MCF 10A (cell line): Measurements from ENCODE around the gene PTPRK. TPM values are rescaled to one million over a fixed set of nuclear protein-coding genes. Genes with fewer than 3 reads are reported as not detected.

ENCODE experiments used
- BruUV-seq: library from RNA; stranded (reverse); fragments of 400-500 nt; replicated peaks from 2 replicates; lab custom pipeline; 2021; lab: Mats Ljungman, UMichigan
- CTCF ChIA-PET: fragments of 300-600 bp; sonication (Branson Sonifier 250); formaldehyde crosslinking; extraction: SDS; loops from one replicate; lab custom pipeline; 2021; ENCODE audit warnings: antibody characterized with exemption, inconsistent platforms; lab: Yijun Ruan, JAX
- POLR2A ChIA-PET: fragments of 300-600, 350-650 bp; sonication (Branson Sonifier 250); formaldehyde crosslinking; extraction: SDS; loops from one replicate; lab custom pipeline; 2020; ENCODE audit warnings: antibody characterized with exemption, inconsistent platforms; lab: Yijun Ruan, JAX
- DNase-seq: peaks from one replicate; pipeline ENCODE4 v3.0.0-alpha.2; 2018; ENCODE audit not compliant: unreplicated experiment
- H3K27ac Mint-ChIP-seq: one replicate; pipeline ENCODE4 v1.8.0; 2022; ENCODE audit warnings: mild to moderate bottlenecking, low read depth, mixed read lengths; ENCODE audit not compliant: unreplicated experiment
- H3K27me3 Mint-ChIP-seq: one replicate; pipeline ENCODE4 v1.8.0; 2022; ENCODE audit warnings: mixed read lengths; ENCODE audit not compliant: insufficient read depth, unreplicated experiment
- H3K36me3 Mint-ChIP-seq: one replicate; pipeline ENCODE4 v1.8.0; 2022; ENCODE audit warnings: mild to moderate bottlenecking, moderate library complexity, mixed read lengths; ENCODE audit not compliant: insufficient read depth, unreplicated experiment
- H3K4me1 Mint-ChIP-seq: one replicate; pipeline ENCODE4 v1.8.0; 2022; ENCODE audit warnings: mixed read lengths; ENCODE audit not compliant: insufficient read depth, unreplicated experiment
- H3K4me3 Mint-ChIP-seq: one replicate; pipeline ENCODE4 v1.8.0; 2022; ENCODE audit warnings: mild to moderate bottlenecking, moderate library complexity, mixed read lengths; ENCODE audit not compliant: unreplicated experiment
- H3K9me3 Mint-ChIP-seq: one replicate; pipeline ENCODE4 v1.8.0; 2022; ENCODE audit warnings: mixed read lengths; ENCODE audit not compliant: unreplicated experiment
- CTCF ChIP-seq: fragments of 200-600 bp; IDR thresholded peaks from one replicate; pipeline ENCODE4 v1.8.0; 2022; ENCODE audit warnings: antibody characterized with exemption, mild to moderate bottlenecking; ENCODE audit not compliant: unreplicated experiment
- intact Hi-C: fragments of 100-400 bp; cut with micrococcal nuclease; formaldehyde crosslinking; loops from 2 replicates; pipeline ENCODE4 v1.14.1; 2022
- total RNA-seq: library from RNA; stranded (reverse); gene quantifications from 2 replicates; pipeline ENCODE4 v1.2.3, GENCODE V29; 2022

Gene PTPRK
- total RNA-seq, 1 experiment from 2014 or later, result 50.2 TPM

GRCh38 chr6:128067446-128068118, 452.8 kb downstream of the PTPRK start:
- H3K36me3 Mint-ChIP-seq, result peaks cover 7% of the 10 kb centered on the region
- H3K27ac Mint-ChIP-seq, result no peak overlapping the region
- BruUV-seq, result no TSS peak
- no peak for TF ChIP-seq CTCF
- CTCF ChIA-PET, result no interaction called here
- POLR2A ChIA-PET, result no interaction called here
- no peaks in the 10 kb centered on the region for H3K4me1 Mint-ChIP-seq
- intact Hi-C loops, result no loop called here
- H3K4me3 Mint-ChIP-seq, result no peak overlapping the region
- no peak for DNase-seq
- no peaks in the 10 kb centered on the region for H3K27me3 Mint-ChIP-seq
- H3K9me3 Mint-ChIP-seq, result no peaks in the 10 kb centered on the region

GRCh38 chr6:128065072-128065471, 455.3 kb downstream of the PTPRK start:
- POLR2A ChIA-PET, result interaction anchor here (0.6 kb wide), 1 partner anchor 38 kb away, joined by 3 read pairs; no protein-coding TSS in a partner anchor
- H3K27ac Mint-ChIP-seq, result no peak overlapping the region

GRCh38 chr6:128064540-128064895, 455.9 kb downstream of the PTPRK start:
- H3K36me3 Mint-ChIP-seq, result peaks cover 7% of the 10 kb centered on the region
- BruUV-seq, result no TSS peak
- H3K4me3 Mint-ChIP-seq, result no peak overlapping the region
- no peak overlapping the region for H3K27ac Mint-ChIP-seq
- H3K4me1 Mint-ChIP-seq, result no peaks in the 10 kb centered on the region
- no peak for DNase-seq
- no peaks in the 10 kb centered on the region for H3K9me3 Mint-ChIP-seq
- no peaks in the 10 kb centered on the region for H3K27me3 Mint-ChIP-seq
- POLR2A ChIA-PET, result no interaction called here
- intact Hi-C loops, result no loop called here
- CTCF ChIA-PET, result interaction anchor here (0.6 to 0.7 kb wide), 2 partner anchors 204 to 548 kb away, joined by 3 read pairs; no protein-coding TSS in a partner anchor
- no peak for TF ChIP-seq CTCF

More at GRCh38 chr6:128065072-128065471, 455.3 kb downstream of the PTPRK start:
- TF ChIP-seq CTCF, result no peak
- Mint-ChIP-seq H3K9me3 (no peaks in the 10 kb centered on the region), H3K4me3 (no peak overlapping the region), H3K27me3 (no peaks in the 10 kb centered on the region), H3K36me3 (peaks cover 7% of the 10 kb centered on the region), H3K4me1 (no peaks in the 10 kb centered on the region)
- DNase-seq, result no peak
- CTCF ChIA-PET, result interaction anchor here (0.6 to 1.0 kb wide), 4 partner anchors 27 to 549 kb away, joined by 3 read pairs; no protein-coding TSS in a partner anchor
- BruUV-seq, result no TSS peak
- intact Hi-C loops, result no loop called here

GRCh38 chr6:128063850-128064539, 456.4 kb downstream of the PTPRK start:
- POLR2A ChIA-PET, result interaction anchor here (0.6 kb wide), 1 partner anchor 475 kb away, joined by 3 read pairs; no protein-coding TSS in a partner anchor
- no peak for TF ChIP-seq CTCF

More at GRCh38 chr6:128063850-128064539, 456.4 kb downstream of the PTPRK start:
- DNase-seq, result no peak
- Mint-ChIP-seq H3K9me3 (no peaks in the 10 kb centered on the region), H3K36me3 (peaks cover 7% of the 10 kb centered on the region), H3K4me1 (no peaks in the 10 kb centered on the region), H3K27me3 (no peaks in the 10 kb centered on the region), H3K27ac (no peak overlapping the region), H3K4me3 (no peak overlapping the region)
- intact Hi-C loops, result no loop called here
- BruUV-seq, result no TSS peak
- CTCF ChIA-PET, result interaction anchor here (0.7 to 0.8 kb wide), 2 partner anchors 298 to 450 kb away, joined by 4 read pairs; no protein-coding TSS in a partner anchor
